HG03135 (cell line): ENCODE measurements around the gene TSPYL6.

Experiments used
- ATAC-seq: cut with Tn5 transposase; IDR thresholded peaks from one replicate; pipeline ENCODE4 v1.9.1; 2021; ENCODE audit warnings: mild to moderate bottlenecking, moderate library complexity; ENCODE audit not compliant: unreplicated experiment

Gene TSPYL6

GRCh38 chr2:54259413-54260240, 3.6 kb upstream of the TSPYL6 start:
- ATAC-seq = no peak

DNA sequence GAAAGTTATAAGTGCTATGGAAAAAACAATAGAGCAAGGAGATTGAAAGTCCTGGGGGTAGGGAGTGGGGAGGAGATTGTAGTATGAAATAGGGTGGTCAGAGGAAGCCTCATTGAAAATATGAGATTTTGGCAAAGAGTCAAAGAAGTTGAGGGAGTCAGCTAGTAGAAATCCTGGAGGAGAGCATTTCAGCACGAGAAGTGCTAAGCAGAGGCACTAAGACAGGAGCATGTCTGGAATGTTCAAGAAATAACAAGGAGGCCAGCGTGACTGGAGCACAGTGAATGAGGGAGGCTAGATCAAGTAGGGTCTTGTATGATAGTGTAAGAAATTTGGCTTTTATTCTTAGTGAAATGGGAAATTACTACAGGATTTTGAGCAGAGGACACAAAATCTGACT, 2.1 kb upstream of the TSPYL6 start:
- ATAC-seq = no peak

DNA sequence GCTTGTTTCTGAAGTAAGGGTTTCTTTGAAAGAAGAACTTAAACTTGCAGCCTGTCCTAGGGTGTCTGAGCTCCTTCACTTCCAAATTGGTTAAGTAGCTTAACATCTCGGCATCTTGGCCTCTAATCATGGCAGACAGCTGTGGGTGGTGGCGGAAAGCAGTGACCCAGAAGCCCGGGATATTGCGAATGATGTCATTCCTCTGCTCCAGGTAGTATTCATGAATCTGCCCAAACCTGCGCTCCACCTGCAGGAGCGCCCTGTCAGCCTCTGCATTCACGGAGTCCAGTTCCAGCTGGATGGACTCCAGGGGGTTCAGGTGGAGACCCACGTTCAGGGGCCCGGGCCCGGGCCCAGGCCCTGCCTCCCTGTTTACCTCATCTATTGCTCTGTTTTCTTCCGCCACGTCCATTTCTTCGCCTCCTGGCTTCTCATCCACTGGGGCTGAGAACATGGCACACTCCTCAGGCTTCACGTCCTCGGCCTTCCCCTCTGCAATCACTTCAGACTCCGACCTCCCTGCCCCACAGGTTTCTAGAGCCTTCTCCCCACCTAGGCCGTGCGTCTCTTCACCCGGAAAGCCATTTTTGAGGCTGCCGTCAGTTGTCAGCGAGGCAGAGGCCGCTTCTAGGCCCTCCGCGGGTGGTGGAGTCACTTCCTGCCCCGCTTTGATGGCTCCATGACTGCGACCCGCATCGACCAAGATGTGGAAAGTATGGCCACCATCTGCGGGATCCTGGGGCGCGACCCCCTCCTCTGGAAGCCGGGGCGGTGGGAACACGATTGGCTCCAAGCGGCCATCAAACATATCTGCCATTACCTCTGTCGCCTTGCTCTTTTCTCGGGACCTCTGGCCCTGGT, 569 bp downstream of the TSPYL6 start:
- ATAC-seq = no peak

DNA sequence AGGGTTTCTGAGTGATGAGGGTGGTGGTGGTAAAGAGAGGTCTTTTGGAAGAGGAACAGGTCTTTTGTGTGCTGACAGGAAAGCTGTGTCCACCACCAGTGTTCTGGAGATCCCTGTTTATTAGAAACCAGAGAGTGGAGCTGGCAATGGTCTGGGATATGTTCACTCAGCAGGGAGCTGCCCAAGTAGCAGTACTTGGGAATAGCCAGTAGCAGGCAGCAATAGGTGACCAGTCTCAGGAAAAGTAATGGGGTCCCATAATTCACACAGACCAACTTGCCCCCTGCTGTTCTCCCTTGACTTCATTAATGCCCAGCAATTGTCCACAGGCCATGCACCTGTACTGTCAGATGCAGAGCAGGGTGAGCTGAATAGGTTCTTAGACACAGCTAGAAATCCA, 1.8 kb downstream of the TSPYL6 start:
- ATAC-seq = no peak

DNA sequence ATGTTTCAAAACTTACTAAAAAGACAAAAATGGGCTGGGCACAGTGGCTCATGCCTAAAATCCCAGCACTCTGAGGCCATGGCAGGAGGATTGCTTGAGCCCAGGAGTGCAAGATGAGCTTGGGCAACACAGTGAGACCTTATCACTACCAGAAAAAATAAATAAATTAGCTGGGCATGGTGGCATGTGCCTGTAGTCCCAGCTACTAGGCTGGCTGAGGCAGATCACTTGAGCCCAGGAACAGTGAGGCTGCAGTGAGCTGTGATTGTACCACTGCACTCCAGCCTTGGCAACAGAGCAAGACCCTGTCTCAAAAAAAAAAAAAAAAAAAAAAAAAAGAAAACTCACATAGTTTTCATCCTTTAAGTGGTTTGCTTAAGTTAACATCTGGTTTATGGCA, 6.4 kb downstream of the TSPYL6 start:
- no peak for ATAC-seq

- ATAC-seq = no peak
These were observed 8.9 kb downstream of the TSPYL6 start for GRCh38 chr2:54247115-54247514.

GRCh38 chr2:54240515-54241469, 15.2 kb downstream of the TSPYL6 start:
- no peak for ATAC-seq

DNA sequence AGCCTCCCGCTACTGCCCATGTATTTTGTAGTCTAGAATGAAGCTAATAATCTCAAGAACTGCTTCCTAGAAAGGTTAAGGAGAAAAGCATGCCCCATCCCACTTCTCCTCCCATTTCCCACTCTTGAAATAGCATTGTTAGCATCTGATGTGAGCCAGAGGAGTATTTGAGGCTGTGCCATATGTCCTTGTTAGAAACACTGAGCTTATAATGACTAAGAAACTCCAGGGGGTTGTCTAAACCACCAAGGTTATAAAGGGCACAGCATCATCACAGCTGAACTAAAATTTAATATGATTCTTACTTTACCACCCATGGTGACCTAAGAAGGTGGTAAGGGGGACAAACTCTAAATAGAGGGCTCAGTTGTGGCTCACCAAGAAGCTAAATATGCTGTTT, 16.6 kb downstream of the TSPYL6 start:
- no peak for ATAC-seq

DNA sequence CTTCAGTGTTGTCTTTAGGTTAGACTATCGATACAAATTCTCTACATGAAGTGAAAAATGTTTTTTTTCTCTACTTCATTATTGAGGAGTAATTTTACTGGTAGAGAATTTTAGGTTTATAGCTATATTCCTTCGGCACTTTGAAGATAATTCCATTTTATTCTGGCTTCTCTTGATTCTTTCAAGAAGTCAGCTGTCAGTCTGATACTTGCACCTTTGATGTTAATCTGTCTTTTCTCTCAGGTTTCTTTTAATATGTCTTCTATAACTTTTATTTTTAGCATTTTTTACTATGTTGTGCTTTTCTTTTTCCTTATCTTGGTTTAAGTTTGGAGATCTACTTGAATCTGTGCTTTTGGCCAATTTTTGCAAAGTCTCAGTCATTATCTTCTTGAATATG, 18.6 kb downstream of the TSPYL6 start:
- ATAC-seq = no peak

- no peak for ATAC-seq
These were observed 22.0 kb downstream of the TSPYL6 start for GRCh38 chr2:54233832-54234649.

GRCh38 chr2:54228945-54229344, 27.1 kb downstream of the TSPYL6 start:
- ATAC-seq = no peak

GRCh38 chr2:54227798-54228197, 28.2 kb downstream of the TSPYL6 start:
- ATAC-seq = no peak

DNA sequence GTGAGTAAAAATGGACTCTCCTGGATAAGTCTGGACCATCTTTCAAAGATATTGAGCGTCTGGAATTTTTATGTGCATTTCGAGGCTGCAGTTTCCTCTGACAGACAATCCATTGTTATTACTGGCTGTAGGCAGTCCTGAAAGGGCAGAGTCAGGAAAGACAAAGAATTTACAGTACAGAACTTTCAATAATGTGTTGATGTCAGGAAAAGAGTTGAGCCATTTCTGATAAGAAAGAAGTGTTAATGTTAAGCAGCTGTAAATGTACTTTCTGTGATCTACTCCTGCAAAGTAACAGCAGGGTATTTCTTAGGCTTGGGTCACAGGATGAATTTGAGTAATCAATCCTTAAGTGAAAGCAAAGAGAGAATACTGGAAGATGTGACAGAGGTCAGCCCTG, 29.8 kb downstream of the TSPYL6 start:
- ATAC-seq = no peak

- ATAC-seq = no peak
These were observed 31.0 kb downstream of the TSPYL6 start for GRCh38 chr2:54224997-54225396.

GRCh38 chr2:54213082-54213481, 42.9 kb downstream of the TSPYL6 start:
- ATAC-seq = no peak

- no peak for ATAC-seq
These were observed 43.6 kb downstream of the TSPYL6 start for GRCh38 chr2:54212456-54212855.

DNA sequence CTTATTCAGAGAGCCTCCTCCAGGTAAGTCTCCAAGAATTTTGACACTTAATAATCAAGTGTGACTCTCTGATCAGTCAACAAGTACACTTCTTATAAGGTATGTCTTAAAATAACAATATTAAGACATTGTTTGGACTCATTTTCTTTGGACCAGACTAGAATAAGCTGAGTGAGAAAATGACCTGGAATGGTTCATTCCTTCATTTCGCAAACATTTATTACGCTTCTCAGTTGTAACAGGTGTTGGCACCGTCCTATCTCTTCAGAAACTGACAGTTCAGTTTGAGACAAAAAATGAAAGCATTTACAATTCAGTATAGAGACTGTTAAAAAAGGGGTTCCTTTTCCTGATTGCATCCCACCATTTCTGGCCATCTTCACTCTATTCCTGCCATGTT, 46.6 kb downstream of the TSPYL6 start:
- no peak for ATAC-seq

- ATAC-seq = no peak
These were observed 47.4 kb downstream of the TSPYL6 start for GRCh38 chr2:54208364-54209240.

DNA sequence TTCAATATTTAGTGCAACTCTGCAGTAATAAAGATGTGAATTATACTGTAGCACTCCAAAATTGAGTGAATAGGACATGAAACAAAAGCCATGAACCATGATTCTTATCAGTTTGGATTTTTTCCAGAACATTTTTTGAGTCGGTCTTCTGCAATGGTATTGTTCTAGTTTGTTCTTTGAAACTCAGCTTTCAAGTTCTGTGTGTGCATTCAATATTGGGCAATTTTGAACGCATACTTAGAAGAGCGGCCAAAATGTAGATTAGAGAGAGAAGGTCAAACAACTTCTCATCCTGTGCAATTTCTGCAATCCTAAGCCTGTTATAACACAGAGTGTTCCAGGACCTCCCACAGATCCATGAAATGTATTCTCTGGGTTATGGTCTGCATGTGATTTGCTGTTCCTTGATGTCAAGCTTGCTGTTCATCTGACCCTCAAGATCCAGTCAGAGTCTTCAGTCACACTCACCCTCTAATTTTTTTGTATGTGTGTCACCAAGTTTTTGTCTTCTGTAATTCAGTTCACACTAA, 48.3 kb downstream of the TSPYL6 start:
- ATAC-seq = no peak
